Upper lobe of left lung (tissue), 6 donors: ENCODE data around the gene RMDN3. TPM values are rescaled to one million over a fixed set of nuclear protein-coding genes. Genes with fewer than 3 reads are reported as not detected.

Experiments used
- ATAC-seq, 2 donors: fragments of 200-7000 bp; cut with Tn5 transposase; one replicate each; pipeline ENCODE4 v1.9.1; 2022; ENCODE audit warnings: mild to moderate bottlenecking in 2 of 2, moderate library complexity in 2 of 2; ENCODE audit not compliant: low FRiP score in 2 of 2
- DNase-seq, 2 donors: peaks; one replicate each; pipeline ENCODE4 v3.0.0-alpha.2; 2019 to 2020
- H3K27ac ChIP-seq, 4 donors: fragments of 200-600 bp; sonication (generic); one replicate each; pipeline ENCODE4 v1.5.1; 2016 to 2019
- H3K27me3 ChIP-seq, 4 donors: fragments of 200-600 bp; sonication (generic); one replicate each; pipeline ENCODE4 v1.5.1; 2017 to 2019
- H3K36me3 ChIP-seq, 4 donors: fragments of 200-600 bp; sonication (generic); one replicate each; pipeline ENCODE4 v1.5.1; 2016 to 2019
- H3K4me1 ChIP-seq, 4 donors: fragments of 200-600 bp; sonication (generic); one replicate each; pipeline ENCODE4 v1.5.1; 2018 to 2019
- H3K4me3 ChIP-seq, 4 donors: fragments of 200-600 bp; sonication (generic); one replicate each; pipeline ENCODE4 v1.5.1; 2017 to 2019; ENCODE audit warnings: mild to moderate bottlenecking in 2 of 4, moderate library complexity in 1 of 4
- H3K9me3 ChIP-seq, 4 donors: fragments of 200-600 bp; sonication (generic); one replicate each; pipeline ENCODE4 v1.5.1; 2018 to 2019
- EP300 ChIP-seq, 4 donors: sonication (generic); formaldehyde crosslinking; IDR thresholded peaks; one replicate each; pipeline ENCODE4 v1.5.1; 2017; ENCODE audit warnings: antibody characterized with exemption in 4 of 4, control low read depth in 2 of 4
- POLR2A ChIP-seq, 4 donors: fragments of 450-650 bp; IDR thresholded peaks; one replicate each; pipeline ENCODE4 v1.5.1; 2016 to 2017; ENCODE audit warnings: antibody characterized with exemption in 4 of 4, mild to moderate bottlenecking in 2 of 4
- POLR2AphosphoS5 ChIP-seq, 2 donors: sonication (generic); formaldehyde crosslinking; IDR thresholded peaks; one replicate each; pipeline ENCODE4 v1.5.1; 2017; ENCODE audit warnings: antibody characterized with exemption in 2 of 2
- WGBS, 2 donors: methylation state at CpG; one replicate each; pipeline ENCODE4 v1.1.5; 2017 to 2018; 5-methylcytosine and 5-hydroxymethylcytosine counted together
- total RNA-seq, 6 donors: library from RNA; depleted of rRNA in 4 of 6; stranded (reverse); fragments of >200 nt in 4 of 6; gene quantifications; one replicate each; pipeline versions ENCODE4 v1.1.0 to v1.2.1, GENCODE V29; 2016 to 2021
- TF ChIP-seq, protein P1 (sequence below), 6 experiments: fragments of 450-650 bp in 4 of 6; fragments of 200-600 bp in 2 of 6; sonication (generic) in 2 of 6; IDR thresholded peaks; one replicate each; pipeline ENCODE4 v1.5.1; 2016 to 2019; ENCODE audit warnings: antibody characterized with exemption in 6 of 6
- donor health status: DM: no; HTN: no; CAD: no; lungs with moderate emphysema.
- donor health status: DM: no; HTN: yes; CAD: no; lungs with severe emphysema.

The RMDN3 gene
- total RNA-seq, 6 donors from 2014 or later, result 57.3 to 123 (median 105) TPM

DNA sequence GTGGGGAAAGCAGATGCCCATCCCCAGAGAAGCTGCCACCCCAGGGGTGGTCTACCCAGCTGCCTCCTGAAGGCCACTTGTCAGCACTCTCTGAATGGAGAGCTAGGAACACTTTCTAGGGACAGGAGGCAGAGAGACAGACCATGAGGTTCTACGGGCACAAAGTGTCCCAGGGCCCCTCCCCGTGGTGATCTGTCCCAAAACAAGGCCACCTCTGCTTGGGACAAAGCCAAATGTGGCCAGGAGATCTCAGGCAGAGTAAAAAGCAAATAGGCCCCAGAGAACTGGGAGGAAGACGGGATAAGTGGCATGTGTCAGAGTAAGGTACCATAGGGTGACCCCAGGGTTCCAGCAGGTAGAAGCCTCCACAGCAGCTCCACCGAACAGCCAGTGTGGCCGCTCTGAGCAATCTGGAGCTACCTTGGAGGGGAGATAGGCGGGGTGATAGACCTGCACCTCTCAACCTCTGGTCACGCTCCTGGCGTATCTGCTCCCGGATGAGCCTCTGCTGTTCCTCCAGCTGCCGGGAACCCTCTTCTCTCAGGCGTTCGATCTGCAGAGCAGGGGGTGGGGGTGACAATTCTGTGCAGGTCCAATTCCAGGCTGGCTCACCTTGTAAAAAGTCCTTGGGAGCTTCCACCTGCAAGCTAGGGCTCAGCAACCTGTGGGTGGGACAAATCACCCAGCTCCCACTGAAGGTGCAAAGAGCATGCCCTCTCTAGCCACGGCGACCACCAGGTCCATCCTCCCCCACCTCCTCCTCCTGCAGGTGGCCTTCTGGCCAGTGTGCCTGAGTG, 20.9 kb upstream of the RMDN3 start:
- peaks cover 0 to 12% (median 6%) of the 10 kb centered on the region in 4 donors for H3K4me1 ChIP-seq
- H3K36me3 ChIP-seq, result peaks cover 15 to 84% (median 65%) of the 10 kb centered on the region in 4 donors
- H3K9me3 ChIP-seq, result no peaks in the 10 kb centered on the region
- ATAC-seq (no peak), DNase-seq (no peak)
- 94 to 95% methylated on average over 10 to 12 of the region's 14 CpGs for WGBS, 2 donors
- TF ChIP-seq EP300 (IDR thresholded peaks at IDR 0.05), result no peak
- no peak for TF ChIP-seq POLR2A (IDR thresholded peaks at IDR 0.05)
- no peaks in the 10 kb centered on the region for H3K27me3 ChIP-seq
- no peak overlapping the region for H3K4me3 ChIP-seq
- H3K27ac ChIP-seq, result peak overlapping the region in 2 of 4 donors; percentile 58 to 70

GRCh38 chr15:40775007-40775406, 20.0 kb upstream of the RMDN3 start:
- ATAC-seq, result no peak
- DNase-seq, result no peak
- Histone ChIP-seq H3K4me3 (no peak overlapping the region), H3K4me1 (peaks cover 0 to 21% (median 13%) of the 10 kb centered on the region in 4 donors), H3K27me3 (no peaks in the 10 kb centered on the region), H3K27ac (no peak overlapping the region), H3K9me3 (no peaks in the 10 kb centered on the region), H3K36me3 (peaks cover 15 to 91% (median 68%) of the 10 kb centered on the region in 4 donors)
- 92 to 93% methylated on average over 10 of the region's 10 CpGs for WGBS, 2 donors
- no peak for TF ChIP-seq EP300 (IDR thresholded peaks at IDR 0.05)
- no peak for TF ChIP-seq POLR2AphosphoS5 (IDR thresholded peaks at IDR 0.05)
- no peak for TF ChIP-seq POLR2A (IDR thresholded peaks at IDR 0.05)
- TF ChIP-seq, protein P1, sequence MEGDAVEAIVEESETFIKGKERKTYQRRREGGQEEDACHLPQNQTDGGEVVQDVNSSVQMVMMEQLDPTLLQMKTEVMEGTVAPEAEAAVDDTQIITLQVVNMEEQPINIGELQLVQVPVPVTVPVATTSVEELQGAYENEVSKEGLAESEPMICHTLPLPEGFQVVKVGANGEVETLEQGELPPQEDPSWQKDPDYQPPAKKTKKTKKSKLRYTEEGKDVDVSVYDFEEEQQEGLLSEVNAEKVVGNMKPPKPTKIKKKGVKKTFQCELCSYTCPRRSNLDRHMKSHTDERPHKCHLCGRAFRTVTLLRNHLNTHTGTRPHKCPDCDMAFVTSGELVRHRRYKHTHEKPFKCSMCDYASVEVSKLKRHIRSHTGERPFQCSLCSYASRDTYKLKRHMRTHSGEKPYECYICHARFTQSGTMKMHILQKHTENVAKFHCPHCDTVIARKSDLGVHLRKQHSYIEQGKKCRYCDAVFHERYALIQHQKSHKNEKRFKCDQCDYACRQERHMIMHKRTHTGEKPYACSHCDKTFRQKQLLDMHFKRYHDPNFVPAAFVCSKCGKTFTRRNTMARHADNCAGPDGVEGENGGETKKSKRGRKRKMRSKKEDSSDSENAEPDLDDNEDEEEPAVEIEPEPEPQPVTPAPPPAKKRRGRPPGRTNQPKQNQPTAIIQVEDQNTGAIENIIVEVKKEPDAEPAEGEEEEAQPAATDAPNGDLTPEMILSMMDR (IDR thresholded peaks at IDR 0.05), result no peak

DNA sequence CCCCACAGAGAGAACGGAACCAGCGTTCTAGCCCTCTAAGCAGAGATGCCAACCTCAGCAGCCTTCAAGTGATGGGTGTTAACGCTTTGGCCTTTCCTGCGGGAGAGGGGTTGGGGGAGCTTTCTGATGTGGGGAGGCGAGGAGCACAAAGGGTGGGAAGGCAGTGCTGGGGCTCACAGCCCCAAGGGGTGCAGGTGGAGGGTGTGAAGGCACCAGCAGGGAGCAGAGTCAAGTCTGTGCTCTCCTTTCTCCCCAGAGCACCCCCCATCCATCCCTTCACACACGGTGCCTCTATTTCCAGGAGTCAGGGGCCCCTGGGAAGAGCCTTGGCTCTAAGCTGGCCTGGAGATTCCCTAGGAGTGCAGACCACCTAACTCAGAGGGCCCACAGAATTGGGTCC, 18.8 kb upstream of the RMDN3 start:
- Histone ChIP-seq H3K36me3 (peaks cover 10 to 84% (median 62%) of the 10 kb centered on the region in 4 donors), H3K4me1 (peaks cover 10 to 32% (median 24%) of the 10 kb centered on the region in 4 donors), H3K4me3 (no peak overlapping the region), H3K27me3 (no peaks in the 10 kb centered on the region), H3K27ac (no peak overlapping the region), H3K9me3 (no peaks in the 10 kb centered on the region)
- ATAC-seq (no peak), DNase-seq (no peak)
- TF ChIP-seq POLR2AphosphoS5 (IDR thresholded peaks at IDR 0.05), result no peak
- WGBS, 2 donors, result 95 to 98% methylated on average over 5 to 6 of the region's 6 CpGs

GRCh38 chr15:40773496-40773895, 18.4 kb upstream of the RMDN3 start:
- 84 to 96% methylated on average over 6 to 8 of the region's 8 CpGs for WGBS, 2 donors
- Histone ChIP-seq H3K4me1 (peaks cover 11 to 36% (median 28%) of the 10 kb centered on the region in 4 donors), H3K27me3 (no peaks in the 10 kb centered on the region), H3K4me3 (no peak overlapping the region), H3K27ac (no peak overlapping the region), H3K36me3 (peaks cover 6 to 84% (median 59%) of the 10 kb centered on the region in 4 donors), H3K9me3 (no peaks in the 10 kb centered on the region)
- TF ChIP-seq, protein P1 (IDR thresholded peaks at IDR 0.05), result no peak
- TF ChIP-seq POLR2AphosphoS5 (IDR thresholded peaks at IDR 0.05) (no peak), EP300 (IDR thresholded peaks at IDR 0.05) (no peak), POLR2A (IDR thresholded peaks at IDR 0.05) (no peak)
- ATAC-seq, result no peak
- no peak for DNase-seq

DNA sequence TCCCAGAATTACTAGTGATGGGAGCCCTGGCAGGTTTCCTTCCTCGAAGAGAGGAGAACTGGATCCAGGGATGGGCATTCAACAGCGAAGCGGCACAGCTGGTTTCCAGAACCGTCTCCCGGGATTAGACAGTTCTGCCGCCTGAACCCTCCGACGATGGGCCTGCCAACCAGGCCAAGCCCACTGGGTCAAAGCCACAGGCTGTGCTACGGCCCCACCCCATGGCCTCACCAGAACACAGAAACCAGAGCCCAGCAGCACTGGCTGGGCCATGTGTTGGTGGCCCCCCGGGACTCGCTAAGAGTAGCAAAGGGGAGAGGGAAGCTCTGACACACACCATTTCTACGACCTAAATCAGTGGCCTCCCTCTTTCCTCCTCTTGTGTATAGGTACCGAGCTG, 17.0 kb upstream of the RMDN3 start:
- peak in 1 of 2 donors; percentile 54 for DNase-seq
- Histone ChIP-seq H3K27ac (no peak overlapping the region), H3K4me1 (peaks cover 11 to 49% (median 28%) of the 10 kb centered on the region in 4 donors), H3K4me3 (no peak overlapping the region), H3K36me3 (peaks cover 5 to 84% (median 62%) of the 10 kb centered on the region in 4 donors), H3K27me3 (no peaks in the 10 kb centered on the region), H3K9me3 (no peaks in the 10 kb centered on the region)
- ATAC-seq, result no peak
- TF ChIP-seq, protein P1 (IDR thresholded peaks at IDR 0.05), result no peak
- no peak for TF ChIP-seq POLR2A (IDR thresholded peaks at IDR 0.05)
- TF ChIP-seq POLR2AphosphoS5 (IDR thresholded peaks at IDR 0.05), result no peak
- no peak for TF ChIP-seq EP300 (IDR thresholded peaks at IDR 0.05)
- WGBS, 2 donors, result 91% methylated on average over 9 to 11 of the region's 13 CpGs
